GM12878 (cell line): ENCODE data around the gene NINJ1. TPM values are rescaled to one million over a fixed set of nuclear protein-coding genes. Genes with fewer than 3 reads are reported as not detected.
"Not testable (repeated sequence)": the region's sequence is repeated elsewhere in the genome, so short reads cannot be mapped to it uniquely, and the experiment has no call there.

ENCODE experiments used
- ATAC-seq: fragments of 200-7000 bp; cut with Tn5 transposase; 3 replicates; pipeline ENCODE4 v1.9.1; 2020; ENCODE audit warnings: mild to moderate bottlenecking, moderate library complexity
- BruUV-seq: library from RNA; stranded (reverse); fragments of 400-500 nt; replicated peaks from 2 replicates; lab custom pipeline; 2021; lab: Mats Ljungman, UMichigan
- CTCF ChIA-PET: fragments of 300-600 bp; sonication (Branson Sonifier 250); formaldehyde crosslinking; extraction: SDS; loops from one replicate; lab custom pipeline; 2021; ENCODE audit warnings: inconsistent platforms; lab: Yijun Ruan, JAX
- POLR2A ChIA-PET: fragments of 350-600 bp; formaldehyde crosslinking; extraction: SDS; loops from one replicate; lab custom pipeline; 2021; ENCODE audit warnings: inconsistent platforms; lab: Charles Lee
- RAD21 ChIA-PET: fragments of 300-600 bp; sonication (Branson Sonifier 250); formaldehyde crosslinking; loops from one replicate; lab custom pipeline; 2023; ENCODE audit warnings: antibody characterized with exemption; ENCODE audit not compliant: unreplicated experiment; lab: Charles Lee
- SMC1A ChIA-PET: fragments of 300-600 bp; sonication (Branson Sonifier 250); formaldehyde crosslinking; loops from one replicate; lab custom pipeline; 2023; ENCODE audit not compliant: unreplicated experiment, uncharacterized antibody; lab: Charles Lee
- DNase-seq: peaks from one replicate; pipeline ENCODE4 v3.0.0-alpha.2; 2011; ENCODE audit warnings: low read depth, low spot score
- FAIRE-seq: peaks from 3 replicates; lab custom pipeline; 2011; peaks lifted over from hg19 to GRCh38; lab: Jason Lieb, UNC
- H2AFZ ChIP-seq: 2 replicates; pipeline ENCODE4 v1.6.0; 2011; ENCODE audit warnings: low read depth, low read length, control low read depth; ENCODE audit not compliant: control insufficient read depth
- H3K27ac ChIP-seq: 2 replicates; pipeline ENCODE4 v1.5.1; 2011; ENCODE audit warnings: control low read depth; ENCODE audit not compliant: control insufficient read depth, insufficient read depth
- H3K27me3 ChIP-seq, 2 experiments: replicated peaks in 1 of 2; 2 replicates each; pipeline versions ENCODE4 v1.6.0 to v1.6.1; 2011; ENCODE audit warnings: low read length in 1 of 2; ENCODE audit not compliant: control insufficient read depth in 2 of 2, insufficient read depth in 2 of 2
- H3K36me3 ChIP-seq, 2 experiments: 2 replicates each; pipeline ENCODE4 v1.5.1; 2011; ENCODE audit warnings: low read length in 1 of 2; ENCODE audit not compliant: control insufficient read depth in 2 of 2, insufficient read depth in 2 of 2
- H3K4me1 ChIP-seq: 2 replicates; pipeline ENCODE4 v1.6.1; 2011; ENCODE audit warnings: mild to moderate bottlenecking, low read length, moderate library complexity, mixed read lengths; ENCODE audit not compliant: control insufficient read depth, insufficient read depth
- H3K4me2 ChIP-seq: 2 replicates; pipeline ENCODE4 v1.6.0; 2011; ENCODE audit warnings: control low read depth; ENCODE audit not compliant: control insufficient read depth, insufficient read depth
- H3K4me3 ChIP-seq: fragments of 200-600 bp; sonication (generic); 2 replicates; pipeline ENCODE4 v1.5.1; 2016
- H3K79me2 ChIP-seq: 2 replicates; pipeline ENCODE4 v1.6.0; 2011; ENCODE audit warnings: low read length; ENCODE audit not compliant: control insufficient read depth, insufficient read depth
- H3K9ac ChIP-seq: 2 replicates; pipeline ENCODE4 v1.8.0; 2011; ENCODE audit warnings: low read length, control low read depth, mixed read lengths; ENCODE audit not compliant: control insufficient read depth, insufficient read depth
- H3K9me3 ChIP-seq: replicated peaks from 3 replicates; pipeline ENCODE4 v1.5.1; 2011; ENCODE audit warnings: mild to moderate bottlenecking, low read length; ENCODE audit not compliant: control insufficient read depth, insufficient read depth
- H4K20me1 ChIP-seq: 2 replicates; pipeline ENCODE4 v1.6.0; 2011; ENCODE audit not compliant: control insufficient read depth, insufficient read depth
- BACH1 ChIP-seq: fragments of 450-650 bp; IDR thresholded peaks from 2 replicates; pipeline ENCODE4 v1.6.1; 2017; ENCODE audit warnings: mild to moderate bottlenecking, borderline replicate concordance
- BCL3 ChIP-seq: IDR thresholded peaks from 2 replicates; pipeline ENCODE4 v1.6.1; 2011; ENCODE audit warnings: borderline replicate concordance, low read depth, mild to moderate bottlenecking, moderate library complexity, low read length; ENCODE audit not compliant: insufficient read depth, poor library complexity, severe bottlenecking
- CBX5 ChIP-seq: sonication (generic); IDR thresholded peaks from 2 replicates; pipeline ENCODE4 v1.6.1; 2016; ENCODE audit warnings: low read depth, moderate library complexity, mild to moderate bottlenecking, inconsistent platforms
- EED ChIP-seq: sonication (generic); IDR thresholded peaks from 2 replicates; pipeline ENCODE4 v1.6.1; 2016; ENCODE audit warnings: antibody characterized with exemption, low read depth
- GATAD2B ChIP-seq: fragments of 450-650 bp; conservative IDR thresholded peaks from 2 replicates; pipeline ENCODE4 v1.6.1; 2017; ENCODE audit warnings: low read depth, mild to moderate bottlenecking, moderate library complexity
- IKZF1 ChIP-seq: fragments of 450-650 bp; conservative IDR thresholded peaks from 2 replicates; pipeline ENCODE4 v1.6.1; 2017; ENCODE audit warnings: antibody characterized with exemption, mild to moderate bottlenecking
- NR2C1 ChIP-seq: fragments of 450-650 bp; IDR thresholded peaks from 2 replicates; pipeline ENCODE4 v1.6.1; 2017; ENCODE audit warnings: antibody characterized with exemption, mild to moderate bottlenecking, moderate library complexity
- SIX5 ChIP-seq: IDR thresholded peaks from 2 replicates; pipeline ENCODE4 v1.6.1; 2011; ENCODE audit warnings: mild to moderate bottlenecking, low read depth, low read length, moderate library complexity; ENCODE audit not compliant: severe bottlenecking
- SMAD1 ChIP-seq: fragments of 450-650 bp; IDR thresholded peaks from 2 replicates; pipeline ENCODE4 v1.6.1; 2018; ENCODE audit warnings: mild to moderate bottlenecking, low read depth; ENCODE audit not compliant: partially characterized antibody
- SUZ12 ChIP-seq: fragments of 200-600 bp; sonication (generic); IDR thresholded peaks from one replicate; pipeline ENCODE4 v1.6.1; 2018; ENCODE audit warnings: antibody characterized with exemption, mild to moderate bottlenecking; ENCODE audit not compliant: unreplicated experiment
- TARDBP ChIP-seq: IDR thresholded peaks from 2 replicates; pipeline ENCODE4 v1.6.1; 2016; ENCODE audit warnings: borderline replicate concordance
- WGBS: methylation state at CpG from one replicate; pipeline ENCODE4 v1.1.6; 2016; ENCODE audit warnings: low lambda C conversion rate; ENCODE audit not compliant: insufficient replicate concordance, insufficient coverage; ENCODE audit errors: missing lambda C conversion rate; 5-methylcytosine and 5-hydroxymethylcytosine counted together
- in situ Hi-C: fragments of 300-500 bp; cut with MboI; formaldehyde crosslinking; loops from 9 replicates; pipeline ENCODE4 v1.14.3; 2018; ENCODE audit warnings: mixed read lengths
- intact Hi-C: fragments of 100-400 bp; cut with micrococcal nuclease; formaldehyde crosslinking; loops from one replicate; pipeline ENCODE4 v1.14.2; 2022; ENCODE audit not compliant: unreplicated experiment
- polyA plus RNA-seq, 11 experiments: library from polyadenylated mRNA; depleted of rRNA in 4 of 11; unstranded in 6 of 11; stranded (reverse) in 5 of 11; fragments of >200 nt; fragmentation: Nextera tagmentation in 4 of 11; fragmentation: Illumina TruSeq in 1 of 11; extraction: Ambion mirVana in 4 of 11; extraction: Trizol in 1 of 11; gene quantifications; 1 replicate in 1 of 11; 2 replicates in 10 of 11; pipeline versions ENCODE4 v1.2.1 to v1.2.3, GENCODE V29; 2011 to 2016; ENCODE audit warnings: inconsistent platforms in 2 of 11, missing spikeins in 2 of 11, low read depth in 1 of 11
- total RNA-seq, 4 experiments: library from RNA; depleted of rRNA in 3 of 4; stranded (reverse); fragments of >200 nt in 3 of 4; fragmentation: Illumina TruSeq in 1 of 4; extraction: Trizol in 1 of 4; gene quantifications; 2 replicates each; pipeline versions ENCODE4 v1.2.1 to v1.2.3, GENCODE V29; 2013 to 2021
- TF ChIP-seq, protein P1 (sequence below): fragments of 450-650 bp; IDR thresholded peaks from 2 replicates; pipeline ENCODE4 v1.6.1; 2017; ENCODE audit warnings: antibody characterized with exemption, mild to moderate bottlenecking, moderate library complexity

NINJ1 gene
- total and polyA plus RNA-seq, 10 of the 15 experiments (the other 5 are each of a cell fraction or from before 2014, with no cell fraction given), result 0.64 to 33.5 (median 17.1) TPM

GRCh38 chr9:93117521-93117920, 16.5 kb downstream of the NINJ1 start:
- H3K27ac ChIP-seq, RAD21 ChIA-PET, FAIRE-seq, H3K4me2 ChIP-seq, DNase-seq, H3K4me3 ChIP-seq, BruUV-seq, H4K20me1 ChIP-seq, intact Hi-C loops, H3K27me3 ChIP-seq, H3K79me2 ChIP-seq, H3K36me3 ChIP-seq, H3K9ac ChIP-seq, in situ Hi-C loops, ATAC-seq, H2AFZ ChIP-seq, H3K9me3 ChIP-seq: not testable (repeated sequence)
- ChIA-PET SMC1A (interaction anchor here (0.7 to 1.3 kb wide), 2 partner anchors 53 to 144 kb away, joined by 3 to 5 read pairs; no protein-coding TSS in a partner anchor), POLR2A (interaction anchor here (0.6 kb wide), 1 partner anchor 164 kb away, joined by 3 read pairs; no protein-coding TSS in a partner anchor), CTCF (interaction anchor here (0.6 kb wide), 1 partner anchor 442 kb away, joined by 3 read pairs; no protein-coding TSS in a partner anchor)
- WGBS, result 74% methylated on average over 8 of the region's 9 CpGs
- peaks cover 12% of the 10 kb centered on the region for H3K4me1 ChIP-seq

DNA sequence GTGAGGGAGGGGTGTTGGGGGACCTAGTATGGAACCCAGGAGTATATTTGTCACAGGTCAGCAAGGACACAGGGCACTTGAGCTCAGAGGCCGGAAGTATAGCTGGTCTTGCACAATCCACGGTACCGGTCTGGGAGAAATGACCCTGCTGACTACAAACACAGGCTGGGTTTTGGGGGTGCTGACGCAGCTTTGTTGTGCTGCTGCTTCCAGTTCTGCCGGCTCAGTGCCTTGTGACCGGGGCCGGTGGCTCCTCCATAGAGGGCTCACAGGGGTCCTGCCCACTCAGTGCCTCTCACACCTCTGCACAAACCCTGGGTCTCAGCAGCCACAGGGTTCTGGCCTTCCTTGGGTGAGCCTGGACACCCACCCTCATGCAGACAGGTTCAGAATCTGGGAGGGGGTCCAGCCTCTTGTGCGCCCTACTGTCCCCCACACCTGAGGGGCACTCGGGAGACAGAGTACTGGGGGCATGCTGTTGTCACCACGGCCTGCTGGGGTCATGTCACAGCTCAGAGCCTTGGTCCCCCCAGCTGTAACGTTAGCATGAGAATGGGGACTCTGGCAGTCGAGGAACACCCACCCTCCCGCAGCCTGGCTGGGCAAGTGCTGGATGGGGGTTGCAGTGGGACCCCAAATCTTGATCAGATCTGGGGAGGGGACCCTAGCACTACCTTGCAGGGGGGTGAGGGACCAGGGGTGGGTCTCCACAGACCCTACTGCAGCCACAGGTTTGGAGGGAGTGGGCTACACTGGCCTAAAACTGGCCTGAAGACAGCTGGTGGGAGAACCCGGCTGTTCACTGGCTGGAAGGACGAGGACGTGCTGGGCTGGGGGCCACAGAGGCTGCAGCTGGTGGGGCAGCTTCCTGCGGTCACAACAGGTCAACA, 17.7 kb downstream of the NINJ1 start:
- Histone ChIP-seq H3K4me2 (no peak overlapping the region), H3K4me3 (no peak overlapping the region), H2AFZ (no peak overlapping the region), H3K79me2 (no peaks in the 10 kb centered on the region), H3K4me1 (peaks cover 12% of the 10 kb centered on the region), H3K27me3 (no peaks in the 10 kb centered on the region), H3K9me3 (no peaks in the 10 kb centered on the region), H3K27ac (no peak overlapping the region), H4K20me1 (no peaks in the 10 kb centered on the region), H3K9ac (no peak overlapping the region), H3K36me3 (peaks cover 0 to 6% of the 10 kb centered on the region in 2 experiments; a peak in 2 of 4 replicates)
- no TSS peak for BruUV-seq
- intact Hi-C loops (no loop called here), in situ Hi-C loops (no loop called here)
- FAIRE-seq, result no peak
- RAD21 ChIA-PET, result no interaction called here
- POLR2A ChIA-PET, result no interaction called here
- DNase-seq, result no peak
- 68% methylated on average over 15 of the region's 17 CpGs for WGBS
- no peak for TF ChIP-seq EED
- TF ChIP-seq SIX5, result no peak
- no peak for TF ChIP-seq IKZF1
- no peak for TF ChIP-seq SUZ12
- no peak for TF ChIP-seq SMAD1
- no peak for TF ChIP-seq BCL3
- TF ChIP-seq TARDBP, result no peak
- no peak for TF ChIP-seq NR2C1
- no peak for TF ChIP-seq GATAD2B
- TF ChIP-seq BACH1, result no peak
- TF ChIP-seq CBX5, result no peak
- TF ChIP-seq, protein P1, sequence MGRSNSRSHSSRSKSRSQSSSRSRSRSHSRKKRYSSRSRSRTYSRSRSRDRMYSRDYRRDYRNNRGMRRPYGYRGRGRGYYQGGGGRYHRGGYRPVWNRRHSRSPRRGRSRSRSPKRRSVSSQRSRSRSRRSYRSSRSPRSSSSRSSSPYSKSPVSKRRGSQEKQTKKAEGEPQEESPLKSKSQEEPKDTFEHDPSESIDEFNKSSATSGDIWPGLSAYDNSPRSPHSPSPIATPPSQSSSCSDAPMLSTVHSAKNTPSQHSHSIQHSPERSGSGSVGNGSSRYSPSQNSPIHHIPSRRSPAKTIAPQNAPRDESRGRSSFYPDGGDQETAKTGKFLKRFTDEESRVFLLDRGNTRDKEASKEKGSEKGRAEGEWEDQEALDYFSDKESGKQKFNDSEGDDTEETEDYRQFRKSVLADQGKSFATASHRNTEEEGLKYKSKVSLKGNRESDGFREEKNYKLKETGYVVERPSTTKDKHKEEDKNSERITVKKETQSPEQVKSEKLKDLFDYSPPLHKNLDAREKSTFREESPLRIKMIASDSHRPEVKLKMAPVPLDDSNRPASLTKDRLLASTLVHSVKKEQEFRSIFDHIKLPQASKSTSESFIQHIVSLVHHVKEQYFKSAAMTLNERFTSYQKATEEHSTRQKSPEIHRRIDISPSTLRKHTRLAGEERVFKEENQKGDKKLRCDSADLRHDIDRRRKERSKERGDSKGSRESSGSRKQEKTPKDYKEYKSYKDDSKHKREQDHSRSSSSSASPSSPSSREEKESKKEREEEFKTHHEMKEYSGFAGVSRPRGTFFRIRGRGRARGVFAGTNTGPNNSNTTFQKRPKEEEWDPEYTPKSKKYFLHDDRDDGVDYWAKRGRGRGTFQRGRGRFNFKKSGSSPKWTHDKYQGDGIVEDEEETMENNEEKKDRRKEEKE, result no peak
- CTCF ChIA-PET, result no interaction called here
- ATAC-seq, result no peak
- SMC1A ChIA-PET, result no interaction called here
